GM12878 (cell line): Measurements from ENCODE around the gene PRMT1. TPM values are rescaled to one million over a fixed set of nuclear protein-coding genes. Genes with fewer than 3 reads are reported as not detected.

Source experiments
- ATAC-seq: fragments of 200-7000 bp; cut with Tn5 transposase; 3 replicates; pipeline ENCODE4 v1.9.1; 2020; ENCODE audit warnings: mild to moderate bottlenecking, moderate library complexity
- BruUV-seq: library from RNA; stranded (reverse); fragments of 400-500 nt; replicated peaks from 2 replicates; lab custom pipeline; 2021; lab: Mats Ljungman, UMichigan
- CTCF ChIA-PET: fragments of 300-600 bp; sonication (Branson Sonifier 250); formaldehyde crosslinking; extraction: SDS; loops from one replicate; lab custom pipeline; 2021; ENCODE audit warnings: inconsistent platforms; lab: Yijun Ruan, JAX
- POLR2A ChIA-PET: fragments of 350-600 bp; formaldehyde crosslinking; extraction: SDS; loops from one replicate; lab custom pipeline; 2021; ENCODE audit warnings: inconsistent platforms; lab: Charles Lee
- RAD21 ChIA-PET: fragments of 300-600 bp; sonication (Branson Sonifier 250); formaldehyde crosslinking; loops from one replicate; lab custom pipeline; 2023; ENCODE audit warnings: antibody characterized with exemption; ENCODE audit not compliant: unreplicated experiment; lab: Charles Lee
- SMC1A ChIA-PET: fragments of 300-600 bp; sonication (Branson Sonifier 250); formaldehyde crosslinking; loops from one replicate; lab custom pipeline; 2023; ENCODE audit not compliant: unreplicated experiment, uncharacterized antibody; lab: Charles Lee
- DNase-seq: peaks from one replicate; pipeline ENCODE4 v3.0.0-alpha.2; 2011; ENCODE audit warnings: low read depth, low spot score
- FAIRE-seq: peaks from 3 replicates; lab custom pipeline; 2011; peaks lifted over from hg19 to GRCh38; lab: Jason Lieb, UNC
- H2AFZ ChIP-seq: 2 replicates; pipeline ENCODE4 v1.6.0; 2011; ENCODE audit warnings: low read depth, low read length, control low read depth; ENCODE audit not compliant: control insufficient read depth
- H3K27ac ChIP-seq: 2 replicates; pipeline ENCODE4 v1.5.1; 2011; ENCODE audit warnings: control low read depth; ENCODE audit not compliant: control insufficient read depth, insufficient read depth
- H3K27me3 ChIP-seq, 2 experiments: replicated peaks in 1 of 2; 2 replicates each; pipeline versions ENCODE4 v1.6.0 to v1.6.1; 2011; ENCODE audit warnings: low read length in 1 of 2; ENCODE audit not compliant: control insufficient read depth in 2 of 2, insufficient read depth in 2 of 2
- H3K36me3 ChIP-seq, 2 experiments: 2 replicates each; pipeline ENCODE4 v1.5.1; 2011; ENCODE audit warnings: low read length in 1 of 2; ENCODE audit not compliant: control insufficient read depth in 2 of 2, insufficient read depth in 2 of 2
- H3K4me1 ChIP-seq: 2 replicates; pipeline ENCODE4 v1.6.1; 2011; ENCODE audit warnings: mild to moderate bottlenecking, low read length, moderate library complexity, mixed read lengths; ENCODE audit not compliant: control insufficient read depth, insufficient read depth
- H3K4me2 ChIP-seq: 2 replicates; pipeline ENCODE4 v1.6.0; 2011; ENCODE audit warnings: control low read depth; ENCODE audit not compliant: control insufficient read depth, insufficient read depth
- H3K4me3 ChIP-seq: fragments of 200-600 bp; sonication (generic); 2 replicates; pipeline ENCODE4 v1.5.1; 2016
- H3K79me2 ChIP-seq: 2 replicates; pipeline ENCODE4 v1.6.0; 2011; ENCODE audit warnings: low read length; ENCODE audit not compliant: control insufficient read depth, insufficient read depth
- H3K9ac ChIP-seq: 2 replicates; pipeline ENCODE4 v1.8.0; 2011; ENCODE audit warnings: low read length, control low read depth, mixed read lengths; ENCODE audit not compliant: control insufficient read depth, insufficient read depth
- H3K9me3 ChIP-seq: replicated peaks from 3 replicates; pipeline ENCODE4 v1.5.1; 2011; ENCODE audit warnings: mild to moderate bottlenecking, low read length; ENCODE audit not compliant: control insufficient read depth, insufficient read depth
- H4K20me1 ChIP-seq: 2 replicates; pipeline ENCODE4 v1.6.0; 2011; ENCODE audit not compliant: control insufficient read depth, insufficient read depth
- HDGF ChIP-seq: fragments of 450-650 bp; IDR thresholded peaks from 2 replicates; pipeline ENCODE4 v1.6.1; 2016; ENCODE audit warnings: antibody characterized with exemption
- JUNB ChIP-seq: IDR thresholded peaks from 2 replicates; pipeline ENCODE4 v1.6.1; 2016; ENCODE audit warnings: antibody characterized with exemption, mild to moderate bottlenecking
- JUND ChIP-seq: IDR thresholded peaks from 2 replicates; pipeline ENCODE4 v1.6.1; 2012; ENCODE audit warnings: low read depth, mild to moderate bottlenecking, low read length, improper control_type of control experiment, moderate library complexity
- MTA2 ChIP-seq: fragments of 450-650 bp; IDR thresholded peaks from 2 replicates; pipeline ENCODE4 v1.6.1; 2016; ENCODE audit warnings: low read depth, mild to moderate bottlenecking, moderate library complexity
- WGBS: methylation state at CpG from one replicate; pipeline ENCODE4 v1.1.6; 2016; ENCODE audit warnings: low lambda C conversion rate; ENCODE audit not compliant: insufficient replicate concordance, insufficient coverage; ENCODE audit errors: missing lambda C conversion rate; 5-methylcytosine and 5-hydroxymethylcytosine counted together
- in situ Hi-C: fragments of 300-500 bp; cut with MboI; formaldehyde crosslinking; loops from 9 replicates; pipeline ENCODE4 v1.14.3; 2018; ENCODE audit warnings: mixed read lengths
- intact Hi-C: fragments of 100-400 bp; cut with micrococcal nuclease; formaldehyde crosslinking; loops from one replicate; pipeline ENCODE4 v1.14.2; 2022; ENCODE audit not compliant: unreplicated experiment
- polyA plus RNA-seq, 11 experiments: library from polyadenylated mRNA; depleted of rRNA in 4 of 11; unstranded in 6 of 11; stranded (reverse) in 5 of 11; fragments of >200 nt; fragmentation: Nextera tagmentation in 4 of 11; fragmentation: Illumina TruSeq in 1 of 11; extraction: Ambion mirVana in 4 of 11; extraction: Trizol in 1 of 11; gene quantifications; 1 replicate in 1 of 11; 2 replicates in 10 of 11; pipeline versions ENCODE4 v1.2.1 to v1.2.3, GENCODE V29; 2011 to 2016; ENCODE audit warnings: inconsistent platforms in 2 of 11, missing spikeins in 2 of 11, low read depth in 1 of 11
- total RNA-seq, 4 experiments: library from RNA; depleted of rRNA in 3 of 4; stranded (reverse); fragments of >200 nt in 3 of 4; fragmentation: Illumina TruSeq in 1 of 4; extraction: Trizol in 1 of 4; gene quantifications; 2 replicates each; pipeline versions ENCODE4 v1.2.1 to v1.2.3, GENCODE V29; 2013 to 2021

Gene PRMT1
- total and polyA plus RNA-seq, 10 of the 15 experiments (the other 5 are each of a cell fraction or from before 2014, with no cell fraction given) = 19.9 to 667 (median 444) TPM

DNA sequence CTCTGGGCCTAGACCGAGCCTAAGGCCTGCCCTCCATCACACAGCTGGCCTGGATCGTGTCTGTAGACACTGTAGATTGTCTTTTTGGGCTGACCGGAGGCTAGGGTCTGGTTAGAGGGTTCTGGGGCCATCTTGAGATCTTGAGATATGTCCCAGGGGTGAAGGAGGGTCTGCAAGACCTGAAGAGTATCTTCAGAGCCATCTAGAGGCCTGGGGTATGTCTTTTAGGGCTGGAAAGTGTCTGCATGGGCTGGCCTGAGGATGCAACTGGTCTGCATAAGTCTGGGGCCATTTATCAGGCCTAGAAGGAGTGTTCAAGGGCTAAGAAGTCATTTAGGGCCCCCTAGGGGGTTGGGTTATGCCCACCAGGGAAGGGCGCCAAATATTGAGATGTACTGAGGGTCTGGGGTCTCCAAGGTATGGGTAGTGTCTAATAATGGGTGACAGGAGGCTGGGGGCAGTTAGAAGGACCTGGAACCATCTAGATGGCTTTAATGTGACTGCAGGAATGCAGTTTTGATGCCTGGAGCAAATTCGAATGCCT, 34.5 kb upstream of the PRMT1 start:
- ATAC-seq (no peak), DNase-seq (no peak), FAIRE-seq (no peak)
- WGBS = 1% methylated on average over 5 of the region's 5 CpGs
- intact Hi-C loops = loop anchor here (2.0 to 5.0 kb wide), 2 partner anchors 22 to 50 kb away; partner anchors contain the start of genes BCL2L12, IRF3 and PRR12
- H3K27me3 ChIP-seq = no peaks in the 10 kb centered on the region
- peaks cover 18% of the 10 kb centered on the region for H3K4me1 ChIP-seq
- peak overlapping the region; percentile 57 for H2AFZ ChIP-seq
- BruUV-seq = no TSS peak
- RAD21 ChIA-PET = interaction anchor here (1.0 to 5.1 kb wide), 6 partner anchors 22 to 200 kb away, joined by 3 to 131 read pairs (median 5); partner anchors contain the start of genes AP2A1, BCL2L12, IRF3 and PRMT1
- H3K9ac ChIP-seq = peak overlapping the region; percentile 97
- no peaks in the 10 kb centered on the region for H3K9me3 ChIP-seq
- SMC1A ChIA-PET = interaction anchor here (0.9 to 1.9 kb wide), 5 partner anchors 20 to 37 kb away, joined by 3 to 9 read pairs (median 5); partner anchors contain the start of genes BCL2L12 and IRF3
- POLR2A ChIA-PET = interaction anchor here (0.8 to 6.5 kb wide), 9 partner anchors 12 to 227 kb away, joined by 3 to 200 read pairs (median 6); partner anchors contain the start of genes AP2A1, BCL2L12, IRF3 and NOSIP
- H3K36me3 ChIP-seq = peaks cover 0 to 5% of the 10 kb centered on the region in 2 experiments; a peak in 3 of 4 replicates
- TF ChIP-seq JUND (no peak), MTA2 (no peak)
- H3K4me3 ChIP-seq = peak overlapping the region; percentile 86
- peaks cover 36% of the 10 kb centered on the region for H3K79me2 ChIP-seq
- H3K27ac ChIP-seq = peak overlapping the region; percentile 86
- no peaks in the 10 kb centered on the region for H4K20me1 ChIP-seq
- H3K4me2 ChIP-seq = peak overlapping the region; percentile 62
- in situ Hi-C loops = no loop called here
- CTCF ChIA-PET = interaction anchor here (1.3 to 5.1 kb wide), 4 partner anchors 22 to 72 kb away, joined by 6 to 130 read pairs (median 12); partner anchors contain the start of genes BCL2L12, IRF3 and PRMT1

DNA sequence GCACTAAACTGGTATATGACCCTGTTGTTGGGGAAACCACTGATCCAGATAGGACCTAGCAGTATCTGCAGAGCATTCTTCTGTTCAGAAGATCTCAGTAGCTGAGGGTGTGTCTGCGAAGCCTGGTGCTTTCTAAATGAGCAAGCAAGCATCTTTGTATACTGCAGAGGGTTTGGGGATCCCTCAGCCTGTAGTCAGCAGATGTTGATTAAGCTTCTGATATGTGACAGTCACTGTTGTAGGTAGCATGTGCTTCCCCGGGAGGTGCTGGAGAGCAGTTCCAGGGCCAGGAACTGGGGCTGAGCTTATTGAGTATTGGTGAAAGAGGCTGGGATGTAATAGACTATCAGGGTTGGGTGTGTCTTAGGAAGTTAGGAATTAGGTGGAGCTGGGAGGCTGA, 33.6 kb upstream of the PRMT1 start:
- no peak for DNase-seq
- Histone ChIP-seq H3K79me2 (peaks cover 36% of the 10 kb centered on the region), H2AFZ (no peak overlapping the region), H3K4me2 (peak overlapping the region; percentile 62), H3K4me3 (peak overlapping the region; percentile 32), H3K9ac (peak overlapping the region; percentile 97; the same call in 1 of the 2 replicates), H3K27me3 (no peaks in the 10 kb centered on the region), H3K27ac (no peak overlapping the region; the same call in 1 of the 2 replicates), H3K4me1 (peaks cover 18% of the 10 kb centered on the region), H3K9me3 (no peaks in the 10 kb centered on the region), H4K20me1 (no peaks in the 10 kb centered on the region), H3K36me3 (peaks cover 0 to 5% of the 10 kb centered on the region in 2 experiments; a peak in 3 of 4 replicates)
- POLR2A ChIA-PET = interaction anchor here (0.5 to 6.5 kb wide), 5 partner anchors 22 to 391 kb away, joined by 4 to 200 read pairs (median 23); partner anchors contain the start of genes BCL2L12, IRF3, NOSIP and PRMT1
- BruUV-seq = no TSS peak
- in situ Hi-C loops = no loop called here
- no peak for TF ChIP-seq MTA2
- TF ChIP-seq JUNB = peak; percentile 62
- TF ChIP-seq HDGF = peak; percentile 58; the same call in 1 of the 2 replicates
- RAD21 ChIA-PET = interaction anchor here (1.5 to 5.1 kb wide), 3 partner anchors 21 to 37 kb away, joined by 3 to 131 read pairs (median 6); partner anchors contain the start of gene PRMT1
- ATAC-seq = no peak
- intact Hi-C loops = loop anchor here (2.0 to 5.0 kb wide), 2 partner anchors 21 to 51 kb away; partner anchors contain the start of genes BCL2L12, IRF3 and PRR12
- FAIRE-seq = no peak
- SMC1A ChIA-PET = interaction anchor here (0.9 to 1.9 kb wide), 5 partner anchors 12 to 36 kb away, joined by 3 to 9 read pairs (median 4); partner anchors contain the start of genes BCL2L12 and IRF3
- 19% methylated on average over 2 of the region's 2 CpGs for WGBS
- CTCF ChIA-PET = interaction anchor here (1.0 to 5.1 kb wide), 6 partner anchors 21 to 138 kb away, joined by 3 to 130 read pairs (median 7); partner anchors contain the start of genes BCL2L12, IRF3 and PRMT1
